Measurements from ENCODE around the gene UQCRHL. TPM values are rescaled to one million over a fixed set of nuclear protein-coding genes. Genes with fewer than 3 reads are reported as not detected.

Gene UQCRHL
- total and polyA plus RNA-seq, 2 of the 4 experiments (the other 2 are of a cell fraction): 1.4 to 2.4 TPM

DNA sequence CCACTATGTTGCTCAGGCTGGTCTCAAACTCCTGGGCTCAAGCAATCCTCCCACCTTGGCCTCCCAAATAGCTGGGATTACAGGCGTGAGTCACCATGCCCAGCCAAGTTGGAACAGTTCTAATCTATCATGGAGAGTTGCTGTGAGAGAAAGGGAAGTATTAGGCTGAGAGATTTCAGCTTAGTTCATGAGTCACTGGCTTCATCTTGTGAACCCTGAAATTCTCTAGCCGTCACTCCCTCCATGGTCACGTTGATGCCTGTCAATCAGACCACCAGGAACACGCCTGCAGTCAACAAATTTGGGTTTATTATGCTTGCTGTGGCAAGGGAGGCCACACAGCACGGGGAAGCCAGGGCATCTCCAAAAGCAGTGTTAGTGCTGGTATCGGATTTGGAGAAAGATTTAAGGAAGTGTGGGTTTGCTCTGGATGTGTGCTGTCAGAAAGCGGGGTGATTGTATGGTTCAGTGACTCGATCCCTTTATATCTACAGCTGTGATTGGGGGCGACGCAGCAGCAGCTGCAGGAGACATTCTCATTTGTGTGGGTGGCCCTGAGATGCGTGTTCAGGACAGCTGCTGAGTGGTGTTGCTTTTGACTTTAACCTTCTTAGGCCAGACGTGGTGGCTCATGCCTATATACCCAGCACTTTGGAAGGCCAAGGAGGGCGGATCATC is 18.7 kb downstream of the UQCRHL start:
- no peak overlapping the region for H2BK120ac ChIP-seq (ENCODE audit: low read depth, low read length)
- no peak overlapping the region for H3K27ac ChIP-seq (ENCODE audit: insufficient read depth, low read length)
- dilution Hi-C loops (cut with HindIII; ENCODE audit: low sequenced_read_pairs, unreplicated experiment) (no loop called here), intact Hi-C loops (cut with micrococcal nuclease) (loop anchor here (1.0 kb wide), 1 partner anchor 268 kb away; no protein-coding TSS in a partner anchor), in situ Hi-C loops (cut with MboI; ENCODE audit: low sequenced_read_pairs) (loop anchor here (25.0 kb wide), 1 partner anchor 399 kb away; no protein-coding TSS in a partner anchor)
- TF ChIP-seq FOS (IDR thresholded peaks at IDR 0.05; ENCODE audit: low read depth, low read length): no peak; the same call in 1 of the 2 replicates
- 79% methylated on average over 8 of the region's 13 CpGs; no CpG with 5 or more reads in 1 of the 2 experiments for WGBS, 2 experiments (ENCODE audit: extremely low coverage in 2 of 2, insufficient read length in 1 of 2)
- H3K4me3 ChIP-seq (ENCODE audit: insufficient read depth, low read depth, low read length): no peak overlapping the region
- H3K4ac ChIP-seq (ENCODE audit: low read depth, low read length): peak overlapping the region; percentile 44
- H3K14ac ChIP-seq (replicated peaks; ENCODE audit: low read depth, low read length): 0 out of 2 replicates have a peak overlapping the region, but pooled peaks have one; percentile 5
- H3K4me1 ChIP-seq (ENCODE audit: control insufficient read depth, insufficient read depth, low read length): peaks cover 6% of the 10 kb centered on the region; the same call in 1 of the 2 replicates
- H2AK9ac ChIP-seq (replicated peaks; ENCODE audit: low read depth, low read length, poor library complexity): peak overlapping the region; percentile 42
- peak overlapping the region; percentile 3; the same call in 1 of the 2 replicates for H2AK5ac ChIP-seq (ENCODE audit: low read depth, low read length)
- POLR2A ChIA-PET (ENCODE audit: unreplicated experiment): interaction anchor here (0.5 kb wide), 1 partner anchor 19 kb away, joined by 6 read pairs; no protein-coding TSS in a partner anchor
- no peaks in the 10 kb centered on the region for H3K9me3 ChIP-seq (ENCODE audit: control insufficient read depth, insufficient read depth, low read length)
- peak overlapping the region in 1 of 2 experiments; percentile 6; a peak in 1 of 4 replicates for H4K8ac ChIP-seq (ENCODE audit: low read depth in 2 of 2, low read length in 2 of 2)
- H4K5ac ChIP-seq (ENCODE audit: low read depth, low read length): no peak overlapping the region
- H2BK5ac ChIP-seq (ENCODE audit: low read depth, low read length, poor library complexity, severe bottlenecking): peak overlapping the region; percentile 36
- no TSS peak for BruUV-seq (replicated peaks)
- peaks cover 0 to 9% of the 10 kb centered on the region in 2 experiments; a peak in 2 of 4 replicates for H3K79me1 ChIP-seq (ENCODE audit: low read depth in 1 of 2, low read length in 2 of 2)
- no peaks in the 10 kb centered on the region; the same call in none of the 2 replicates for H4K20me1 ChIP-seq (ENCODE audit: insufficient read depth, low read length)
- H3K27me3 ChIP-seq (ENCODE audit: control insufficient read depth, insufficient read depth, low read length): no peaks in the 10 kb centered on the region
- peak overlapping the region; percentile 0 for H2AFZ ChIP-seq (replicated peaks; ENCODE audit: low read length, poor library complexity)
- H3K18ac ChIP-seq (ENCODE audit: low read depth, low read length): peak overlapping the region; percentile 13; the same call in 1 of the 2 replicates
- no peak overlapping the region for H3K23ac ChIP-seq (ENCODE audit: low read depth, low read length)
- DNase-seq (peak; percentile 75), ATAC-seq (ENCODE audit: low read depth) (peak; percentile 28)
- H3K56ac ChIP-seq (ENCODE audit: extremely low read depth, insufficient read depth, low read length): no peak overlapping the region
- peaks cover 8% of the 10 kb centered on the region for H3K9me1 ChIP-seq (ENCODE audit: insufficient read depth, low read length)
- peak overlapping the region; percentile 36; the same call in 1 of the 2 replicates for H4K91ac ChIP-seq (ENCODE audit: insufficient read depth, low read depth, low read length)
- H3K9ac ChIP-seq (ENCODE audit: low read depth, low read length): no peak overlapping the region
- peaks cover 18% of the 10 kb centered on the region for H3K36me3 ChIP-seq (ENCODE audit: control insufficient read depth, insufficient read depth, low read length)
- H2BK15ac ChIP-seq (ENCODE audit: low read depth, low read length): no peak overlapping the region
- no peak overlapping the region for H2BK20ac ChIP-seq (ENCODE audit: low read depth, low read length)
- H3K4me2 ChIP-seq (ENCODE audit: low read depth, low read length): no peak overlapping the region
- CTCF ChIA-PET: interaction anchor here (1.0 kb wide), 1 partner anchor 10 kb away, joined by 3 read pairs; no protein-coding TSS in a partner anchor

Measured in IMR-90 (cell line).